Epithelial cell of proximal tubule (primary cell): ENCODE data around the gene IMPA2. TPM values are rescaled to one million over a fixed set of nuclear protein-coding genes. Genes with fewer than 3 reads are reported as not detected.
"Not testable (repeated sequence)": the region's sequence is repeated elsewhere in the genome, so short reads cannot be mapped to it uniquely, and the experiment has no call there.

Experiments used
- DNase-seq: peaks from one replicate; pipeline ENCODE4 v3.0.0-alpha.2; 2011; ENCODE audit warnings: low read depth
- H3K4me3 ChIP-seq: 2 replicates; pipeline ENCODE4 v1.5.1; 2011; ENCODE audit warnings: low read depth, mild to moderate bottlenecking, low read length
- total RNA-seq: library from RNA; depleted of rRNA; stranded (reverse); fragments of >200 nt; gene quantifications from 2 replicates; pipeline ENCODE4 v1.2.3, GENCODE V29; 2015
- TF ChIP-seq, protein P1 (sequence below): conservative IDR thresholded peaks from 2 replicates; pipeline ENCODE4 v1.5.1; 2012; ENCODE audit warnings: low read depth, mild to moderate bottlenecking, low read length

The IMPA2 gene
- total RNA-seq, 1 donor from 2014 or later: 89.9 TPM

DNA sequence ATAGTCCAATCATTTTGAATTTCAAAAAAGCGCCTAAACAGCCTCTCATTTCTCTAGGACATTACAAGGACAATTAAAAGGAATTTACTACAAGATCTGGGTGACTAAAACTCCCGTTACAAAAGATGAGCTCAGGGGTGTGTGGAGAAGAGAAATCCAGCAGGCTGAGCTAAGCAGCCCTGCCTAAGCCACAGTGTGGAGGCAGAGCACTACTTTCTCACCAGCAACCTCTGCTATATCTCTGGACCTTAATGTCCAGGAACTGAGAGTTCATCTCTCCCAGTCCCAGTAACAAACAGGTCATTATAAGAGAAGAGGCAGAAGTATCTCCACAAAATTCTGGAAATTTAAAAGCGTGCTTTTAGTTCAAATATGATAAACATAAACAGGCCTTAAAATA lies 93.4 kb downstream of the IMPA2 start:
- DNase-seq: no peak
- H3K4me3 ChIP-seq: no peak overlapping the region

DNA sequence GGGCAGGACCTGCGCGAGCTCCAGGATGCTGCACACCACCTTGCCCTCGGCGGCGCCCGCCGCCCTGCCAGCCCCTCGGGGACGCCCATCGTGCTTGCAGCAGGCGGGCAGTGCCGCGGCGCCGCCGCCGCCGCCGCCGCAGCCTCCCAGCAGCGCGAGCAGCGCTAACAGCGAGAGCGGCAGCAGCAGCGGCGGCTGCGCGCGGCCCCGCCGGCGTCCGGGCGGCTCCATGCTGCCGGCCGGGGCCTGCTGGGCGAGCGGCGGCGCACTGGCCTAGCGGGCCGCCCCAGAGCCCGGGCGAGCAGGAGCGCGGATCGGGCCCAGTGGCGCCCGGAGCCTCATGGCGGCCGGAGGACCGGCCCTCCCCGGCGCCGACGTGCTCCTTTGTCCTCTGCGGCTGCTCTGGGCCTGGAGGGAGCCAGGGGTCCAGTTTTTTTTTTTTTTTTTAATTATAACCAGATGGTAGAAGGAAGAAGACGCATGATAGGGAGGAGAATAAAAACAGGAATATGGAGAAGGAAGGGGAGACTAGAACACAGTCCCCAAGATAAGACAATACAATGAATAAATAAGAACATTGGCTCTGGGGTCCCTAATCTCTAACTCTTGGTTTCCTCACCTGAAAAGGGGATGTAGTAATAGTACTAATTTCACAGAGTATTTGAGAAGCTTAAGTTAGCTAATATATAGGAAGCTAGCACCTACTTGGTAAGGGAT lies 95.3 kb downstream of the IMPA2 start:
- no peak for DNase-seq
- H3K4me3 ChIP-seq: peak overlapping the region; percentile 23
- TF ChIP-seq, protein P1, sequence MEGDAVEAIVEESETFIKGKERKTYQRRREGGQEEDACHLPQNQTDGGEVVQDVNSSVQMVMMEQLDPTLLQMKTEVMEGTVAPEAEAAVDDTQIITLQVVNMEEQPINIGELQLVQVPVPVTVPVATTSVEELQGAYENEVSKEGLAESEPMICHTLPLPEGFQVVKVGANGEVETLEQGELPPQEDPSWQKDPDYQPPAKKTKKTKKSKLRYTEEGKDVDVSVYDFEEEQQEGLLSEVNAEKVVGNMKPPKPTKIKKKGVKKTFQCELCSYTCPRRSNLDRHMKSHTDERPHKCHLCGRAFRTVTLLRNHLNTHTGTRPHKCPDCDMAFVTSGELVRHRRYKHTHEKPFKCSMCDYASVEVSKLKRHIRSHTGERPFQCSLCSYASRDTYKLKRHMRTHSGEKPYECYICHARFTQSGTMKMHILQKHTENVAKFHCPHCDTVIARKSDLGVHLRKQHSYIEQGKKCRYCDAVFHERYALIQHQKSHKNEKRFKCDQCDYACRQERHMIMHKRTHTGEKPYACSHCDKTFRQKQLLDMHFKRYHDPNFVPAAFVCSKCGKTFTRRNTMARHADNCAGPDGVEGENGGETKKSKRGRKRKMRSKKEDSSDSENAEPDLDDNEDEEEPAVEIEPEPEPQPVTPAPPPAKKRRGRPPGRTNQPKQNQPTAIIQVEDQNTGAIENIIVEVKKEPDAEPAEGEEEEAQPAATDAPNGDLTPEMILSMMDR: no peak

More for the DNA sequence above, 93.4 kb downstream of the IMPA2 start:
- TF ChIP-seq, protein P1: peak; percentile 44

DNA sequence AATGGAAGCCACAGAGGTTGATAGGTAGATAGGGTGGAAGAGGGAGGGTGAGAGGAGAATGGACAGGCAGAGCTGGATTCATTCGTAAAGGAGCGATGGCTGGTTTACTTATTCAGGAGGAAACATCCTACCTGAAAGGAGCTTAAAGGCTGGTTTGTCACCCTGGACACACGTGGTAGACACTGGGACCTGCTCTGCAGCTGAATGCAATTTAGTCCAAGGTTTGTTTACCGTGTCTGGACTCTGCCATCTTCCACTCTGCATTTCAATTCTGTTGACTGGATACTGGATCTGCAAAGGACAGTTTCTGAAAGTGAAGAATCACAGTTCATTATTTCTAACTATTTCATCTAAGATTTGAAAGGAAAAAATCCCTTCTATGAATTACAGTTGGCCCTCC lies 96.7 kb downstream of the IMPA2 start:
- not testable (repeated sequence) for H3K4me3 ChIP-seq, DNase-seq

DNA sequence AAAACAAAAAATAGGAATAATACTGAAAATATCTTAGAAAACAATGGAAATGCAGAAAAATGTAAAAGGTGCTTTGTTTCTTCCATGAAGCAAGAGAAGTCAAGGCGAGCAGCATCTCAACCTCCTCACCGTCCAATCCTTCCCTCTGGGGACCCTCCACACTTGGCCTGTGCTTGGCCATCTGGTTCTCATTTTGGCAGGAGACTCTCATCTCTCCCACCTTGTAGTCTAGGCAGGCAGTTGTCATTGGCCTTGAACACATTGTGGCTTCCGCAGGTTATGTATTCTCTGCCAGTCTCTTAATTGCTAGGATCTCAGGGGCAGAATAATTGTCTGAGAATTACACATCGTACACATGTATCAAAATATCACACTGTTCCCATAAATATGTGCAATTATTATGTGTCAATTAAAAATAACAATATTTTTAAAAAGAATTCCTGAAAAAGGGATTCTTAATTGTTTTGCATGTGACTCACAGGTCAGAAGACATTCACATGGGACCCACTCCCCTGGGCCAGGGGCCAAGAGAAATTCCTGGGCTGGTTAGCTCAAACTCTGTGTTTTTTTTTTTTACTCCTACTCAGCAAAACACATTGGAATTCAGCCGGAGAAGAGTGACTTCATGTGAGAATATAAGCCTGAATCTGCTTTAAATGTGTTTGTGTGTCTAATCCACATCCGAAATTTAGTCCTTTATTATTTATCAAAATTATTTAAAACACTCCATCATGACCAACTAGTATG lies 98.4 kb downstream of the IMPA2 start:
- peak; percentile 66 for DNase-seq
- TF ChIP-seq, protein P1: no peak
- no peak overlapping the region for H3K4me3 ChIP-seq

Other genes with a start within 250 kb of the IMPA2 start
- gene CHMP1B, start 130.1 kb upstream of the IMPA2 start, total RNA-seq: 37.7 and 69.8 TPM in 2 replicates
- gene MPPE1, start 73.2 kb upstream of the IMPA2 start, total RNA-seq: 15.2 and 32.5 TPM in 2 replicates
- gene ANKRD62, start 112.3 kb downstream of the IMPA2 start, total RNA-seq: not detected in 2 replicates